ENCODE measurements around the gene MAX. TPM values are rescaled to one million over a fixed set of nuclear protein-coding genes. Genes with fewer than 3 reads are reported as not detected.

MAX gene
- total and polyA plus RNA-seq, 3 donors from 2014 or later = 53.1 to 56.7 (median 56.4) TPM

DNA sequence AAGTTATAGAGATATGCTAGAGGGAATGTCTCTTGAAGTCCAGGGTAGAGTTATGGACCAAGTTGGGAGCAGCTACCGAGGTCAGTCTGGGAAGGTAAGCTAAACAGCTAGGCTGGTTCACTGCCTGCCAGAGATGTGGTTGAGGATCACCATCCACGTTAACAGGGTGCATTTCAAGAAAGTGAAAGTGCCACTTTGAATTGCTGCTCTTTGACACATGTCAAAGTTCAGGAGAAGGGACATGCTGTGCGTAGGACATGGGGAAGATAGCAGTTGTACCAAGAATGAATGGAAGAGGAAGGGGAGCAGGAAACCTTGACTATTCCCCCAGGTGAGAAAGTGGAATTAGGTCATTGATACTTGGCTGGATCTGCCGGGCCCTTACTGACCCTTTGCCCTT, 49.5 kb downstream of the MAX start:
- Histone ChIP-seq H3K4me1 (no peaks in the 10 kb centered on the region), H3K27me3 (no peaks in the 10 kb centered on the region), H3K36me3 (ENCODE audit: low read depth, missing control alignments) (no peaks in the 10 kb centered on the region), H3K9me3 (no peaks in the 10 kb centered on the region), H3K27ac (no peak overlapping the region), H3K4me3 (no peak overlapping the region)
- 84 to 87% methylated on average over 4 of the region's 4 CpGs for WGBS, 2 donors
- intact Hi-C loops (cut with DNase I; ENCODE audit: low total_unique reads) = no loop called here
- TF ChIP-seq POLR2A (IDR thresholded peaks at IDR 0.05) = no peak
- TF ChIP-seq, protein P1, sequence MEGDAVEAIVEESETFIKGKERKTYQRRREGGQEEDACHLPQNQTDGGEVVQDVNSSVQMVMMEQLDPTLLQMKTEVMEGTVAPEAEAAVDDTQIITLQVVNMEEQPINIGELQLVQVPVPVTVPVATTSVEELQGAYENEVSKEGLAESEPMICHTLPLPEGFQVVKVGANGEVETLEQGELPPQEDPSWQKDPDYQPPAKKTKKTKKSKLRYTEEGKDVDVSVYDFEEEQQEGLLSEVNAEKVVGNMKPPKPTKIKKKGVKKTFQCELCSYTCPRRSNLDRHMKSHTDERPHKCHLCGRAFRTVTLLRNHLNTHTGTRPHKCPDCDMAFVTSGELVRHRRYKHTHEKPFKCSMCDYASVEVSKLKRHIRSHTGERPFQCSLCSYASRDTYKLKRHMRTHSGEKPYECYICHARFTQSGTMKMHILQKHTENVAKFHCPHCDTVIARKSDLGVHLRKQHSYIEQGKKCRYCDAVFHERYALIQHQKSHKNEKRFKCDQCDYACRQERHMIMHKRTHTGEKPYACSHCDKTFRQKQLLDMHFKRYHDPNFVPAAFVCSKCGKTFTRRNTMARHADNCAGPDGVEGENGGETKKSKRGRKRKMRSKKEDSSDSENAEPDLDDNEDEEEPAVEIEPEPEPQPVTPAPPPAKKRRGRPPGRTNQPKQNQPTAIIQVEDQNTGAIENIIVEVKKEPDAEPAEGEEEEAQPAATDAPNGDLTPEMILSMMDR (IDR thresholded peaks at IDR 0.05) = no peak
- no peak for DNase-seq

DNA sequence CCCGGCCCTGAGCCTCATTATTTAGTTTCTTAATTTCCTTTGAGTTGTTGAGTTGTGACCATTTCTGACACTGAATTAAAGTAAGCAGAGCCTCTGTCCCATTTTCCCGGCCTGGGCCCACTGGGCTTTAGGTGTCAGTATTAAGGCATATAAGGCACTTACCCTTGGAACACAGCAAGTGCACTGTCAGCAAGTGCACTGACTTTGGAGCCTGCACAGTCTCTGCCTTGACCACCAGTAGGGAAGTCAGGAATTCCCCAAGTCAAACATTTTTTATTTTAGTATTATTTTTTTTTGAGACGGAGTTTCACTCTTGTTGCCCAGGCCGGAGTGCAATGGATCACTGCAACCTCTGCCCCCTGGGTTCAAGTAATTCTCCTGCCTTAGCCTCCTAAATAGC, 56.6 kb downstream of the MAX start:
- Histone ChIP-seq H3K36me3 (ENCODE audit: low read depth, missing control alignments) (no peaks in the 10 kb centered on the region), H3K4me3 (no peak overlapping the region), H3K9me3 (no peaks in the 10 kb centered on the region), H3K27me3 (no peaks in the 10 kb centered on the region), H3K4me1 (no peaks in the 10 kb centered on the region), H3K27ac (no peak overlapping the region)
- DNase-seq = no peak
- TF ChIP-seq, protein P1 (IDR thresholded peaks at IDR 0.05) = no peak
- no peak for TF ChIP-seq POLR2A (IDR thresholded peaks at IDR 0.05)
- 92% methylated on average over 4 of the region's 4 CpGs for WGBS, 2 donors
- intact Hi-C loops (cut with DNase I; ENCODE audit: low total_unique reads) = no loop called here

DNA sequence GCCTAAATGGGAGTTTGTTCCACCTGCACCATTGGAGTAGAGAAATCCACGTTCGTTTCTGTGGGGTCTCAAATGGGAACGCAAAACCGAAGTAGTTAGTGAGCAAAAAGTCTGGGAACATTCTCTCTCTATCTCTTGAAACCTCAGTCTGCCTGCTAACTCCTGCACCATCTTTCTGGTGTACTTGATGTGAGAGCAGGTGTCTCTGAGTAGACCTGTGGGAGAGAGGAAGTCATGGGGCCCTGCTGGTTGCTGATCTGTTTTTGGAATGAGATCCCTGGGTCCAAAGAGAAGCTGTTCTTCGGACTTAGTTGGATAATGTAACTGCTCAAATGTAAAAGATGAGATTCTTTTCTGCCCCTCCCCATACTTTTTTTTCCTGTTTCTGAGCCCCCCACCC, 57.3 kb downstream of the MAX start:
- H3K4me3 ChIP-seq = no peak overlapping the region
- no peak for TF ChIP-seq POLR2A (IDR thresholded peaks at IDR 0.05)
- TF ChIP-seq, protein P1 (IDR thresholded peaks at IDR 0.05) = no peak
- 89 to 97% methylated on average over 5 of the region's 5 CpGs for WGBS, 2 donors
- intact Hi-C loops (cut with DNase I; ENCODE audit: low total_unique reads) = no loop called here
- H3K36me3 ChIP-seq (ENCODE audit: low read depth, missing control alignments) = no peaks in the 10 kb centered on the region
- no peaks in the 10 kb centered on the region for H3K27me3 ChIP-seq
- no peaks in the 10 kb centered on the region for H3K9me3 ChIP-seq
- DNase-seq = no peak
- H3K27ac ChIP-seq = no peak overlapping the region
- H3K4me1 ChIP-seq = no peaks in the 10 kb centered on the region

DNA sequence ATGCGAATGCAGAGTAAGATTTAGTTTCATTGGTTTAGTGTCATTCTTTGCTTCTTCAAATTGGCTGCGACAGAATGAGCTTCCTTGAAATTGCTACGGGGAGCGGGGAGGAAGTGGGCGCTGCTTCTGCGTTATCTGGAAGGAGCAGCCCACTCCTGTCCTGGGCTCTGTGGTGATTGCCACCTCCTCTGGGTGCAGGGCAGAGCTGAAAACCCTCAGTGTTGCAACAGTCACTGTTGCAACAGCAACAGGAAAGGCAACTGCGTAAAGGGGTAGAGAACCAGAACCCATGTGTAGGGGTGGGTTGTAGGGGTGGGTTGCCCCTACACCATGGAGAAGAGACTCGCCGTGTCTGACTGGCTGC, 57.7 kb downstream of the MAX start:
- Histone ChIP-seq H3K36me3 (ENCODE audit: low read depth, missing control alignments) (no peaks in the 10 kb centered on the region), H3K9me3 (no peaks in the 10 kb centered on the region), H3K4me1 (no peaks in the 10 kb centered on the region), H3K27me3 (no peaks in the 10 kb centered on the region), H3K27ac (no peak overlapping the region), H3K4me3 (no peak overlapping the region)
- TF ChIP-seq POLR2A (IDR thresholded peaks at IDR 0.05) = no peak
- TF ChIP-seq, protein P1 (IDR thresholded peaks at IDR 0.05) = no peak
- intact Hi-C loops (cut with DNase I; ENCODE audit: low total_unique reads) = no loop called here
- DNase-seq = no peak
- WGBS, 2 donors = 84% methylated on average over 8 to 9 of the region's 9 CpGs

DNA sequence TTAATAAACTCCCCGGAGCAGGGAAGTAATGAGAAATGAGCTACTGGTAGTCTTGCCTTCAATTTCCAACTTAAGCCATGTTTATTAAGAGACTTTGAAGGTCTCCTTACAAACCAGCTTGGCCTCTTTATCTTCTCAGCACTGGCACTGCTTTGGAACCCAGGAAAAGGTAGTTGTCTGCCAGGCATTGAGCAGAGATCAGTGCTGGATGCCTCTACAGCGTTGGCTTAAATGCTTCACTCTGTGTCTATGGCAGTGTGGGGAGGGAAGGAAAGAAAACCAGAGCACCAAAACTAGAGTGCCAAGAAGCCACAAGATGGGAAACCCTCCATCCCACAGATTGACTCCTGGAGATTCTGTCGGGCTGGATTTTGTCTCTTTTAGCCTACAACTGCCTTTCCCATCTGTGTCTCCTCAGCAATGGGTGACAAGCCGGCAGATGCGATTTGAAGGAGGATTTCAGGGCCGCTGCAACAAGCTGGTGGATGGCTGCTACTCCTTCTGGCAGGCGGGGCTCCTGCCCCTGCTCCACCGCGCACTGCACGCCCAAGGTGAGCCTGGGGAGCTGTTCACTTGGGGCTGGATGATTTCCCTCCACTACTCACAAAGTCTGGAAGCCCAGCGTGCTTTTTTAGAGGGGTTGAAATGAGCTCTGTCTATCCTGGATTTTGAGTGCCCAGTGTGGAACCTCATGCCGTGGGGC, 58.3 kb downstream of the MAX start:
- intact Hi-C loops (cut with DNase I; ENCODE audit: low total_unique reads) = no loop called here
- no peaks in the 10 kb centered on the region for H3K36me3 ChIP-seq (ENCODE audit: low read depth, missing control alignments)
- TF ChIP-seq, protein P1 (IDR thresholded peaks at IDR 0.05) = no peak
- TF ChIP-seq POLR2A (IDR thresholded peaks at IDR 0.05) = no peak
- H3K4me1 ChIP-seq = no peaks in the 10 kb centered on the region
- H3K4me3 ChIP-seq = no peak overlapping the region
- WGBS, 2 donors = 91 to 95% methylated on average over 9 to 12 of the region's 12 CpGs
- no peaks in the 10 kb centered on the region for H3K9me3 ChIP-seq
- DNase-seq = no peak
- no peak overlapping the region for H3K27ac ChIP-seq
- no peaks in the 10 kb centered on the region for H3K27me3 ChIP-seq
